Colon (tissue), 2 donors: ENCODE results near the gene MCTP2.

Experiments used
- FAIRE-seq: peaks from 2 replicates; lab custom pipeline; 2012; peaks lifted over from hg19 to GRCh38; lab: Jason Lieb, UNC
- donor health status: control.
- donor health status: control.

Gene MCTP2

DNA sequence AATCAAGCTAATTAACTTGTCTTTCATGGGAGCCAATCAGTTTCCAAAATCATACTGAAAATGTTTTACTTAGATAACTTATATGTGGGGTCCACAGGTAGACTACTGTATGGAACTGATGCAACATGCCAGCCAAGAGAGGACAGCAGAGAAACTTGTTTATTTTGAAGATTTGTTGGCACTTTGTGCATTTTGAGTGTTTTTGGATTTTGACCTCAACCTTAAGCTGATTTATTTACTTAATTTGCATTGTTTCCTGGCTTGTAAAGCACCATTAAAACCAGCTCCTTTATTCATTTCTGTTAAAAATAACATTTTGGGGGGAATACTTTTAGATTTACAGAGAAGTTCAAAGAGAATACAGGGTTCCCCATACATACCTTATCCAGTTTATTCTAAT is 166.6 kb downstream of the MCTP2 start:
- no peak for FAIRE-seq

- no peak for FAIRE-seq
Measured at GRCh38 chr15:94400526-94401298, 169.4 kb downstream of the MCTP2 start.

DNA sequence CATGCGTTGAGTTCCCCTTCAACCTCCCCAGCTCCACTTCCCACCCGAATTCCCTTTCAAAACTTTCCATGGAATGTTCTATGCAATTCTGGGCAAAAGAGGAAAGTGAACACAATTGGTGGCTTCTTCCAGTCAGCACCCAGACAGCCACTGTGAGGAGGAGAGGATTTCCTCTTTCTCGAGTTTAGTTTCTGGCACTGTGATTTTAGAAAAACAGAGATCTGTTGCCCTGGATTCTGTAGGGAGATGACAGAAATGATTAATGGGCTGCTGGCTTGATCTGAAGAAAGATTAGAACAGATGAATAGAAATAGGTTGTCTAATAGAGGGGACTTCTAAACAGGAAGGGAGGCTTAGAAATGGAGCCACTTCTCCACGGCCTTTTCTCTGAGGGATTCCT is 172.0 kb downstream of the MCTP2 start:
- no peak for FAIRE-seq

DNA sequence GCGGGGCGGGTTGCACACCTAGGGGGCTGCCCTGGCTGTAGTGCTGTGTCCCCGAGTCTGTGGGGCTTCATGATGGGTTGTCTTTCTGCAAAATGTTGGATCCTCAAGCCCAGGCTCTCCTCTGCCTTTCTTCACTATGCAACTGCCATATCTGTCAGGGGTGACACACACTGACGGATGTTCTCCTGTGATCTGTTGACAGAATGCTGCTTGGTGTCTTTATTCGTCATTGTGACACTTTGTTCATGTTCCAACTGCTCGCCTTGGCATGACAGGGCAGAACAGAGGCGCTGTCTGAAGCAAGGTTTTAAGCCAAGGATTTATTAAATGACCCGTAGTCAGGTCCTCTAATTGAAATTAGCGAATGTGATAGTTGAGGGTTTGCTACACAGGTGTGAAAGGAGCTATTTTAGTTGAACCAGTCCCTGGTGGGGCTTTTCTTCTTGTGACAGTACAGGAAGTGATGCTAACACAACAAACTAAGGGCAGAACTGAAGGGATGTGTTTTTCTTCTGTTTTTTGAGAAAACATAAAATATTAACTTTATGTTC is 173.4 kb downstream of the MCTP2 start:
- no peak for FAIRE-seq

GRCh38 chr15:94411285-94411684 is 179.9 kb downstream of the MCTP2 start:
- no peak for FAIRE-seq

GRCh38 chr15:94411846-94412245 is 180.5 kb downstream of the MCTP2 start:
- no peak for FAIRE-seq

DNA sequence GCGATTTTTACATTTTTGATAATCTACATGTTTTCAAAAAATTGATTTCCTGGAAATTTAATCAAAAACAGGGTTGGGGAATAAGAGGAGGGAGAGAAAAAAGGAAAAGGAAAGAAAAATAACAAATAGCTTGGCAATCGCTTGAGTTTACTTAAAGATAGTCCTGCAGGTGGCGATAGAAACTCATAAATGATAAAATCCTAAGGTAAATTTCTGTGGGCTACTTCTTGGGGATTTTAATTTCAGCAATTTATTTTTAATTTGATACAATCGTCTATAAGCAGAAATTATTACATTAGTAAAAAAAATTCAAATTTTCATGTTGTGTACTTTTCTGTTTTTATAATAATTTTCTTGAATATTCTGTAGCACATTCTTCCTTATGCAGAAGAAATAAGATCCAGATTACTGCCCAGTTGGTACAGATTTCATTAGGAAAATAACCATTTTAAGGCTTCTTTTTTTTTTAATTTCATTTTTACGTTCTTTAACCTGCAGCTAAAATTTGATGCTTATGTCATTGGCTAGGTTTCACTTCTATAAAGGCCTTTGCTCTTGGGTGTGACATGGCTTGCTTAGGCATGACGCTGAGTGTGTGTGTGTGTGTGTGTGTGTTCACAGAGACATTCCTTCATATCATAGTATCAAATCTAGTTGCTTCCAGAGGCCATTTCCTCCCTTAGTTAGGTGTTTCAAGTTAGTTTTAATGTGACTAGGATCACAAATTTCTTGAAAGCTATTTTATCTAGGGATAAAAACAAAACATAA is 181.8 kb downstream of the MCTP2 start:
- FAIRE-seq: peak; percentile 93

DNA sequence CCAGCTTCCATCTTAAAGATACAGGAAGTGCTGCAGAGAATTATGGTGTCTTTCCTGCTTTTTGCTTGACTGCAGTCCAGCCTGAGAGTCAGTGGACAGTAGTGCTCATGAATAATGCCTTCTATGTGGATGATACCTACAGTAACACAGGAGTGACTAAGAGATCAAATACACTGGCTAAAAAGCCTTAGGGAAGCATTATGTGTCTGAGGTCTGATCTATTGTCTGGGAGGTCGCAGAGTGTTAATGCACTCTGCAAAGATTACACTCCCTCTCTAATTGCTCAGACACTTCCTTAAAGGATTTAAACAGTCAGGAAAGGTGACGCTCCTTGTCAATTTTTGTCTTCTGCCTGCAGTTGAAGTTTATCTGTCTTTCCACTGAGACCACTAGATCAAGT is 183.6 kb downstream of the MCTP2 start:
- FAIRE-seq: no peak

GRCh38 chr15:94416267-94416666 is 184.9 kb downstream of the MCTP2 start:
- no peak for FAIRE-seq

DNA sequence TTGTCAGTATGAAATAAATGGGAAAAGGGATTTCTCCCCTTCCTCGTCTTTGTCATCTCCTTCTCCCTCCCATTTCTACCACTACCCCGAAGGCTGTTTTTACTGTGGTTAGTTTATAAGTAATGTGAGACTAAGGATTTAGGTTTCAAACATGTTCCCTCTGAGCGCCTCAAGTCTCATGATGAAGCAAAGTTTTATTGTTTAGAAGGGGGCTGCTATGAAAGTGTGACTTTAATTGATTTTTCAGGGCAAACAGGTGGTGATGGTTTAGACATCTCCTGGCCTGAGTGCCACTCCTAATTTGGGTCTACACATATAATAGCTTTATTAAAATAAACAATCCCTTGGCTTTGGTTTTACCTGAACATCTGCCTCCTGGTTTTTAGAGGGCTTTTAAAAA is 185.5 kb downstream of the MCTP2 start:
- FAIRE-seq: no peak

DNA sequence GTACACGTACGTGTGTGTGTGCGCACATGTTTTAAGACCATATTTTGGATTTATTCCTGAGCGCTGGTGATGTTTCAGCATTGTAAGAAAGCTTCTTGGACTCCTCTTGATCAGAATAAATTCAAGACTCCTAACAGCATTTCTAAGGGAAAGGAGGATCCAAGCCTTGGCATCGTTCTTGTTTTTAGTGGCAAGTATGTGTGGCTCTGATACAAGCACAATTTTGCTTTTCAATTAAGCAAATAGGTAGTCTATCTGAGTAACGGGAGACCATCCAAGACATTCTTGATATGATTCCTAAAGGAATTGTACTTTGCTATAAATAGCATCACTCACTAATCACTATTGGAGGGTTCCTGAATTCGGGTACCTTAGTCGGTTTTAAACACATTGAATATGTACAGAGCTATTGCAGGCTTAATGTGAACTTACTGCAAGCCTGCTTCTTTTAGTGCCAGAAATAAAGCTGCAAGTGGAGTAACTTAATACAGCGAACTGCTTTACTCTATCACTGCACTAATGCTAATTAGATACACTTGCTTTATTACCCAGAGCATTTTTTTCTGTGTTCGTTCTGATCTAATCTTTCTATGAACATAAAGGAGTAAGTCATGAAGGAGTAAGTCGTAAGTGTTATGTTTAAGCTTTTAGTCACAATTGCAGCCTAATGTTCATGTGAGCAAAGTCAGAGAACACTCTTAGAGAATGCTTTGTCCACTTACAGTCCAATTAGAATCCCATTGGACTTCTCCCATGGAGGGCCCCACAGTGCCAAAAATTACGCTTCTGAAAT is 186.3 kb downstream of the MCTP2 start:
- FAIRE-seq: no peak

DNA sequence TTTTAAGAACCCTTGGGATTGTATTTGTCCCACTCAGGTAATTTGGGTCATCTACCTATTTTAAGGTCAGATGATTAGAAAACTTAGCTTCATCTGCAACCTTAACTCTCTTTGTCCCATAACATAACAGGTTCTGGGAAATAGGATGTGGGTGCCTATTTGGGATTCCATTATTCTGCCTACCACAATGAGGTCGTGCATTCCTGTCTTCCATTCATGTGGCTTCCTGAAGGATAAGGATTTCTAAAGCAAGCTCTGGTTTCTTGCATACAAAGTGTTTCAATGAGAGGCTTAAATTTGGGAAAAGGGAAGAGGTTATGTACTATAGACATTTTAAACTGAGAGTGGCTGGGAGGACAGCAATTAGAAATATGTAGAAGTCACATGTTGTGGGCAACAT is 190.3 kb downstream of the MCTP2 start:
- no peak for FAIRE-seq

- FAIRE-seq: peak; percentile 60
Measured at GRCh38 chr15:94432279-94432678, 200.9 kb downstream of the MCTP2 start.

- no peak for FAIRE-seq
Measured at GRCh38 chr15:94439158-94439557, 207.8 kb downstream of the MCTP2 start.

GRCh38 chr15:94441760-94442159 is 210.4 kb downstream of the MCTP2 start:
- FAIRE-seq: no peak

- FAIRE-seq: no peak
Measured at GRCh38 chr15:94442480-94442879, 211.1 kb downstream of the MCTP2 start.

DNA sequence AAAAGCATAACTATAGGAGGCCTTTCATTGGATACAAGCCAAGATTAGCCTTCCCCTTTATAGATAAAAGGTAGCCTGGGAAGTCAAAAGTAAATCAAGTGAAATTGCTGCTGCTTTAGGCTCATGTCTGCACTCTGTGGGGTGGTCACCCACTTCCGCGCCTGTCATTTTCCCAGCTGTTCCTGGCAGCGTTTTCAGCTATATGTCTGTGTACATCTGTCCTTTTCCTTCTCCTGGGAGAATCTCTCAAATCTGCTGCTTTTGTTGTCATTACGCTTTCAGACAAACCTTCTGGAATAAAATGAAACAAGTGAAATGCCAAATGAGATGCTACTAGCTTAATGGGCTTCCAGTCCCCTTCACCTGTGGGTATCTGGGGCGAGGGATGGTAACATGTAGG is 211.8 kb downstream of the MCTP2 start:
- no peak for FAIRE-seq

DNA sequence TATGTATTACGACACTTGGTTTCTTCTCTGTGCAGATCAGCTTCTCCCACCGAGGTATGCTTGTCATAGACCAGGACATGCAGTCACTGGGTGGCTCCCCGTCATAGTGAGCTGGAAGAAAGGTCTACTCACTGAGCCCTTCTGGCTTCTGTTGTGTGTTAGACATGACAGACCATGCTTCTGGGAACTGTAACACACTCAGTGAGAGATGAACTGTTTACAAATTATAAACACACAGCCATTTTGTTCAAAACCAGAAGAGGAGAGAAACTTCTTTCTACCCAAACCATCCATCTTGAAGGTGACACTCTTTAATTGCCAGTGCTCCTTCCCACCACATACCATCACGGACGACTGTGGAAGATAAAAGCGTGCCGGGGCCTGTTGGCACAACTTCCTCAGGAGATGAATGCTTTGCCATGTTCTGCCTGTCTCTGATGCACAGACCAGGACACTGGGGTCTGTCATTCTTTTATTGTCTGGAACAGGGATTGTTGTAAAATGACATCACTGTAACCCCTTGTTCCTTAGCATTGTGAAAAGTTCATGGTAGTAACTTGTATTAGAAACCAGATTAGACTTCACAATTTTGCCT is 214.3 kb downstream of the MCTP2 start:
- FAIRE-seq: no peak

- no peak for FAIRE-seq
Measured at GRCh38 chr15:94446441-94446840, 215.1 kb downstream of the MCTP2 start.

DNA sequence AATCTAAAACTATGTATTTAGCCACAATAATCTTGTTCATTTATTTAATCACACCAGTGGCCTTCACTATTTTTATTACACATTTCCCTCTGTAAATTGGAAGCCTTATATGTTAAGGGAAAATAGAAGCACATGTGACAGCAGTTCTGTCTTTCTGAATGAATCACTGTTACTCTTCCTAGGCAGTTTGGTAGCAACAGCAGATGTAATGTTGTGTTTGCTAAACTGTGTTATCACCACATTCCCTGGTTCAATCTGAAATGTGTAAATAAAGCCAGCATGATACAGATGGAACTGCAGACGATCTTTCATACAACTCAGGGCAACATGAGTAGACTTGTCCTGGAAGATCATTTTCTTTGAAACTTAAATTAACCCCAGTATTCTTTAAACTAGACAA is 220.1 kb downstream of the MCTP2 start:
- FAIRE-seq: no peak

DNA sequence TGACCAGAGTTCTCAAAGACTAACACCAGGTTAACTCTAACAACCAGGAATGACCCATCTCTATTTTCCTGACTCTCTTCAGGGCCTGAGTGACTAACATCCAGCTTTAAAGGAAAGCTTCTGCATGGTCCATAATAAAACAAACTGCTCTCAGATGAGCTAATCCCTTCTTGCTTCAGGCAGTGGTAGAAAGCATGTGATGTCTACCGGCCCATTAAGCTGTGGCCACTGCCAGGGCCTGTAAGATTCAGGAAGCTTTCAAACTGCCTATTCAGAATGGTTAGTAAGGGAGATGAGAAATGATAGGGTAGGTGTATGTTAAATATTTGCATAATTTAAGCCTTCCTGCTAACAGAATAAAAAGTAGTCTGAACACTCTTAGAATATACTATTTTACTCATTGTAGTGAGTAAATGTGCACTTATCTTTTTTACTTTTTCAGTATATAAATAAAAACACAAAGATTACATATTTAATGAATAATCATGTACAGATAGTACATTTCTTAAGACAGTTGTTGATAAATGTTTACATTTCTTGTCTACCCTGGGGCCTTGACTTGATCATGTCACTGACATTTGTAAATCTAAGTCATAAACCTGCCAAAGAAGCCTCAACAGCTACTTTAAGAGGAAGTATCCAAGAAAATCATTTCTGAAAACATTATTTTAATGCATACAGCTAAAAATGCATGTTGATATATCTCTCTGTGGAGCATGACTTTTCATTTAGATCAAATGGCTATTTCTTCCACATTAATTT is 222.0 kb downstream of the MCTP2 start:
- no peak for FAIRE-seq
